Sigmoid colon (tissue), 4 donors: ENCODE results near the gene EFCAB8.

ENCODE experiments used
- POLR2A ChIP-seq, 2 donors: fragments of 450-650 bp; IDR thresholded peaks; one replicate each; pipeline ENCODE4 v1.6.1; 2016; ENCODE audit warnings: antibody characterized with exemption in 2 of 2, mild to moderate bottlenecking in 2 of 2, moderate library complexity in 2 of 2
- POLR2AphosphoS5 ChIP-seq, 4 donors: sonication (generic); formaldehyde crosslinking; IDR thresholded peaks; one replicate each; pipeline ENCODE4 v1.6.1; 2017; ENCODE audit warnings: antibody characterized with exemption in 4 of 4
- TF ChIP-seq, protein P1 (sequence below), 4 experiments: fragments of 450-650 bp in 3 of 4; fragments of 200-600 bp in 1 of 4; IDR thresholded peaks; one replicate each; pipeline ENCODE4 v1.5.1; 2016 to 2019; ENCODE audit warnings: antibody characterized with exemption in 4 of 4, mild to moderate bottlenecking in 3 of 4, moderate library complexity in 2 of 4

DNA sequence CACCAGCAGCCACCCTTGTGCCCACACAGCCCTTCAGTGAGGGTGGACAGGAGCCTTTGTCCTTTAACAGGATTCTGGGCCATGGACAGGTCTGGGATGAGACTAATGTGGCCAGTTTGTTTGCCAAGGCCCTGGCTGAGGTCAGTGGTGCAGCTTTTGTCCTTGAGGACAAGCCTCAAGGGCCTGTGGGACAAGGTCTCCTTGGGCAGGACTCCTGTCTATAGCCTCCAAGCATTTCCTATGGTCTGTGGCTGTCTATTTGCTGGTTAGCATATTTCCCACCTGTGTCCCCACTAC lies 101.4 kb downstream of the EFCAB8 start:
- no peak for TF ChIP-seq POLR2AphosphoS5 (IDR thresholded peaks at IDR 0.05)
- TF ChIP-seq POLR2A (IDR thresholded peaks at IDR 0.05), result no peak
- TF ChIP-seq, protein P1, sequence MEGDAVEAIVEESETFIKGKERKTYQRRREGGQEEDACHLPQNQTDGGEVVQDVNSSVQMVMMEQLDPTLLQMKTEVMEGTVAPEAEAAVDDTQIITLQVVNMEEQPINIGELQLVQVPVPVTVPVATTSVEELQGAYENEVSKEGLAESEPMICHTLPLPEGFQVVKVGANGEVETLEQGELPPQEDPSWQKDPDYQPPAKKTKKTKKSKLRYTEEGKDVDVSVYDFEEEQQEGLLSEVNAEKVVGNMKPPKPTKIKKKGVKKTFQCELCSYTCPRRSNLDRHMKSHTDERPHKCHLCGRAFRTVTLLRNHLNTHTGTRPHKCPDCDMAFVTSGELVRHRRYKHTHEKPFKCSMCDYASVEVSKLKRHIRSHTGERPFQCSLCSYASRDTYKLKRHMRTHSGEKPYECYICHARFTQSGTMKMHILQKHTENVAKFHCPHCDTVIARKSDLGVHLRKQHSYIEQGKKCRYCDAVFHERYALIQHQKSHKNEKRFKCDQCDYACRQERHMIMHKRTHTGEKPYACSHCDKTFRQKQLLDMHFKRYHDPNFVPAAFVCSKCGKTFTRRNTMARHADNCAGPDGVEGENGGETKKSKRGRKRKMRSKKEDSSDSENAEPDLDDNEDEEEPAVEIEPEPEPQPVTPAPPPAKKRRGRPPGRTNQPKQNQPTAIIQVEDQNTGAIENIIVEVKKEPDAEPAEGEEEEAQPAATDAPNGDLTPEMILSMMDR (IDR thresholded peaks at IDR 0.05), result no peak
